Amniotic epithelial cell (primary cell): ENCODE measurements around the gene SERGEF.

ENCODE experiments used
- DNase-seq: peaks from one replicate; pipeline ENCODE4 v3.0.0-alpha.2; 2010; ENCODE audit warnings: low read depth

SERGEF gene

GRCh38 chr11:17770917-17771316, 241.9 kb downstream of the SERGEF start:
- DNase-seq: no peak

- no peak for DNase-seq
Observed at GRCh38 chr11:17770048-17770652, 242.7 kb downstream of the SERGEF start.

GRCh38 chr11:17769218-17769617, 243.6 kb downstream of the SERGEF start:
- no peak for DNase-seq

- DNase-seq: no peak
Observed at GRCh38 chr11:17768547-17768946, 244.3 kb downstream of the SERGEF start.

- no peak for DNase-seq
Observed at GRCh38 chr11:17767914-17768313, 244.9 kb downstream of the SERGEF start.

- DNase-seq: no peak
Observed at GRCh38 chr11:17767301-17767885, 245.5 kb downstream of the SERGEF start.

GRCh38 chr11:17766590-17766989, 246.3 kb downstream of the SERGEF start:
- no peak for DNase-seq

- DNase-seq: no peak
Observed at GRCh38 chr11:17766073-17766359, 246.8 kb downstream of the SERGEF start.

GRCh38 chr11:17765356-17766072, 247.3 kb downstream of the SERGEF start:
- no peak for DNase-seq

- no peak for DNase-seq
Observed at GRCh38 chr11:17764446-17765218, 248.2 kb downstream of the SERGEF start.

GRCh38 chr11:17763703-17764102, 249.1 kb downstream of the SERGEF start:
- DNase-seq: no peak

GRCh38 chr11:17763244-17763643, 249.6 kb downstream of the SERGEF start:
- DNase-seq: no peak

GRCh38 chr11:17762309-17762974, 250.4 kb downstream of the SERGEF start:
- DNase-seq: no peak

- peak; percentile 37 for DNase-seq
Observed at GRCh38 chr11:17760102-17761029, 252.5 kb downstream of the SERGEF start.

GRCh38 chr11:17755891-17756290, 257.0 kb downstream of the SERGEF start:
- DNase-seq: no peak

GRCh38 chr11:17753641-17754040, 259.2 kb downstream of the SERGEF start:
- no peak for DNase-seq

- no peak for DNase-seq
Observed at GRCh38 chr11:17753153-17753552, 259.7 kb downstream of the SERGEF start.

GRCh38 chr11:17752144-17752543, 260.7 kb downstream of the SERGEF start:
- no peak for DNase-seq

GRCh38 chr11:17751558-17751957, 261.3 kb downstream of the SERGEF start:
- DNase-seq: no peak

GRCh38 chr11:17750801-17751165, 262.1 kb downstream of the SERGEF start:
- DNase-seq: no peak
